Omental fat pad (tissue), 4 donors: Measurements from ENCODE around the gene ZDHHC12. TPM values are rescaled to one million over a fixed set of nuclear protein-coding genes. Genes with fewer than 3 reads are reported as not detected.

Experiments used
- ATAC-seq: fragments of 150-250 bp; one replicate; pipeline ENCODE4 v1.9.1; 2016; ENCODE audit warnings: mild to moderate bottlenecking, moderate library complexity; ENCODE audit not compliant: low FRiP score
- DNase-seq: peaks from one replicate; pipeline ENCODE4 v3.0.0-alpha.2; 2019; ENCODE audit warnings: low spot score
- CTCF ChIP-seq, 3 donors: fragments of 450-650 bp; IDR thresholded peaks; one replicate each; pipeline ENCODE4 v1.5.1; 2016 to 2017; ENCODE audit warnings: antibody characterized with exemption in 3 of 3, mild to moderate bottlenecking in 3 of 3, moderate library complexity in 2 of 3
- total RNA-seq, 4 donors: library from RNA; depleted of rRNA; stranded (reverse); fragments of >200 nt; gene quantifications; one replicate each; pipeline ENCODE4 v1.1.0, GENCODE V29; 2016

ZDHHC12 gene
- total RNA-seq, 4 donors from 2014 or later, result 23.6 to 40.6 (median 30.8) TPM

- DNase-seq (no peak), ATAC-seq (no peak)
- no peak for TF ChIP-seq CTCF (IDR thresholded peaks at IDR 0.05)
Measured at GRCh38 chr9:128716581-128717254, 7.2 kb downstream of the ZDHHC12 start.

- ATAC-seq, result no peak
- no peak for TF ChIP-seq CTCF (IDR thresholded peaks at IDR 0.05)
- no peak for DNase-seq
Measured at GRCh38 chr9:128715436-128715750, 8.5 kb downstream of the ZDHHC12 start.

GRCh38 chr9:128714586-128715435, 9.1 kb downstream of the ZDHHC12 start:
- no peak for TF ChIP-seq CTCF (IDR thresholded peaks at IDR 0.05)
- no peak for ATAC-seq
- no peak for DNase-seq

- no peak for DNase-seq
- TF ChIP-seq CTCF (IDR thresholded peaks at IDR 0.05), result no peak
- no peak for ATAC-seq
Measured at GRCh38 chr9:128713941-128714573, 9.9 kb downstream of the ZDHHC12 start.

GRCh38 chr9:128713411-128713780, 10.5 kb downstream of the ZDHHC12 start:
- no peak for TF ChIP-seq CTCF (IDR thresholded peaks at IDR 0.05)
- ATAC-seq, result no peak
- no peak for DNase-seq

GRCh38 chr9:128712451-128713410, 11.2 kb downstream of the ZDHHC12 start:
- no peak for ATAC-seq
- no peak for TF ChIP-seq CTCF (IDR thresholded peaks at IDR 0.05)
- DNase-seq, result no peak
